Activated CD8-positive, alpha-beta memory T cell treated with anti-CD3 and anti-CD28 coated beads for 1 hour (primary cell): Measurements from ENCODE around the gene NUDT17.
A peak's percentile ranks its signal among the peaks of the same experiment; 100 is the strongest.

ENCODE experiments used
- DNase-seq, 2 donors: peaks; one replicate each; pipeline ENCODE4 v3.0.0-alpha.2; 2020; ENCODE audit warnings: low read depth in 1 of 2; ENCODE audit errors: extremely low read depth in 1 of 2

Gene NUDT17

DNA sequence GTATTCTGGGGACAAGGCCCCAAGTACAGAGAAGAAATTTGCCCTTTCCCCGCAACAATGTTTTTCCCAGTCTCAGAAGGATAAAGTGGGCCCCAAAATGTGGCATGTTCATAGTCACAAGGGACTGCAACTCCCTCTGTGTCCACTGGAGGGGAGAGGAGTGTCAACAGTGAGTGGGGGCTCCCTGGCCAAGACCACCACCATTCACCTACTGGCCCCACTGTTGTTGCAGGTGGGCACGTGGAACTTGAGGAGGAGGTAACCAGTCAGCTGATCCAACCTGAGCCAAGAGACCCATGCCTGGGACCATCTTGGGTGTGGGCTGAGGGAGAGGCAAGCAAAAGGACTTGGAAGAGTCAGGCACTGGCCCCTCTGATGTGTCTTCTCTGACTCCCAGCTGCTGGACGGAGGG lies 777 bp downstream of the NUDT17 start:
- DNase-seq = no peak

DNA sequence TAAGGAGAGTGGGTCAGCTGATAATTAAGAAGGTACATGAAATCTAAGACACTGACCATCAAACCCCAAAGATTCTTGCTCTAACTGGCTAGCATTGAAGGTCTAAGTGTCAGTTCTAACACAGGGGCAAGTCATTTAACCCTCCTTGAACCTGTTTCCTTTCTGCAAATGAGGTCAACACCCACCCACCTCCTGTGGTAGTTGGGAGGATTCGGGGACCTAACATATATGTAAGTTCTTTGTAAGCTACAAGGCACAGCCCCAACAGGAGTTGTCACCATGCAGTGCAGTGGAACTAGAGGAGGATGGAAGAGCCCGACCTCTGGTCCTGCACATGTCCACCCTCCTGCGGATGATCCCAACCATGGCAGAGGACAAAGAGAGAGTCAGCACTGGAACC lies 2.4 kb downstream of the NUDT17 start:
- no peak for DNase-seq

DNA sequence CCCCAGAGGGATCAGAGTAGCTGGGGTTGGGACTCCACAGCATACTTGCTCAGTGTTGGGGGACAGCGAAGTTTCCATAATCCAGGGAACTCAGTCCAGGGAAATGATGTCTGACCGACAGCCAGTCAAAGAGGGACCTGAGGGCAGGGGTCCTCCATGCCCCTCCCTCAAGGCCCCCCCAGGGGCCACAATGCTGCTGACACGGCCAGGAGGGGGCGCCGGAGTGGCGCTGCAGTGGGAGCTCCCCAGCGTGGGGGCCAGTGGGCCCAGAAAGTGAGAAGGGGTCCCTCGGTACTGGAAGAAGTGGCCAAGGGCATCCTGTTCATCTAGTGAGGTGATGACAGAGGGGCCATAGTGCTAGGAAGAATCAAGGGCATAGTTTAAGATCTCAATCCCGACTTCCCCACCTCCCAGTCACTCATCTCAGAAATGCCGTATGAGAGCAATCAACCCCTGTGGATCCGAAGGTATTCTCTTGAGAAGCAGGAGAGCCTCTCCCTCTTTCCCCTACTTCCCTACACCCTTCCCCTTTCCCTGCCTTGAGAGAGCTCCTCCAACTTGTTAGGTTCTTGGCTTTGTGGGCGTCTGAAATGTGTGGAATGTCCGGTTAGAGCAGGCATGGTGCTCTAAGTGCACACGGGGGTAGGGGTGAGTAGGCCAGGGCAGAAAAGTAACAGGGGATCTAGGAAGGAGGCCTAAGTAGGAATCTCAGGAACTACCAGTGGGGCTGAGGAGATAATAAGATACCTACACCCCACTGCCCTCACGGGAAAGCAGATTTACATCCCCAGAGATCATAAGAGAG lies 4.1 kb downstream of the NUDT17 start:
- DNase-seq = no peak

DNA sequence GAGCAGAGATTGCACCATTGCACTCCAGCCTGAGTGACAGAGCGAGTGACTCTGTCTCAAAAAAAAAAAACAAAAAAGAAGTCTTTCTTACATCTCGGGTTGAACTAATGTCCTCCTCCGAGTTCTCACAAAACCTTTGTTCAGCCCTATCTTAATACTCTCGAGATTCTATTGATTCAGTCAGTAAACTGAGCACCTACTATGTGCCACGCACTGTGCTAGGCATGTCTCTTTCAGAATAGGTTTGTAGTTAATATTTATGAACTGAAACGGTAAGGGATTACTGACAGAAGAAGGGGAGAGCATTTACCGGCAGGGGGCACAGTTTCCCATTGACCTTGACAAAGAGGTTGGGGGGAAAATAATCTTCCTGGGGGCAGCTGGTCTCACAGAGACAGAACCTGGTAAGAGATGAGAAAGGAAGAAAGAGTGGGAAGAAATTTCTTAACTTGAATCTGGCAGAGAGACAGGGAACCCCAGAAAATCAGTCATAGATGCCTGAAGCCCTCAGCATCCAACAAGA lies 10.1 kb downstream of the NUDT17 start:
- DNase-seq = no peak

DNA sequence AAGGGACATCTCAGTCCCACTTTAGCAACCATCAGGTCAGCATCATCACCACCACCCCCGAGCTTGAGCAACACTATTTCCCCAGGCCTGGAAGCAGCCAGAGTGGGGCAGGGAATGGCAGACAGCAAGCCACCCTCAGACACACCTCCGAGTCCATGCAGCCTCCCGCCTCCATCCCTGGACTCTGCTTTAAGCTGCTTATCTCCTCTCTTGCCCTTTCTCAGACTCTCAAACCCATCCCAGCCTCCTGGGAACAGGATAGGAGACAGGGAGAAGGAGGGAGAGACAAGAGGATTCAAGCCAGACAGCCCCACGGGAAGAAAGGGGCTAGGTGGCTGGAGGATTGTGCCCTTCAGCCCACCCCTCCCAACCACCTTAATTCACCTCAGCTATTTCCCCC lies 11.7 kb downstream of the NUDT17 start:
- DNase-seq = no peak

DNA sequence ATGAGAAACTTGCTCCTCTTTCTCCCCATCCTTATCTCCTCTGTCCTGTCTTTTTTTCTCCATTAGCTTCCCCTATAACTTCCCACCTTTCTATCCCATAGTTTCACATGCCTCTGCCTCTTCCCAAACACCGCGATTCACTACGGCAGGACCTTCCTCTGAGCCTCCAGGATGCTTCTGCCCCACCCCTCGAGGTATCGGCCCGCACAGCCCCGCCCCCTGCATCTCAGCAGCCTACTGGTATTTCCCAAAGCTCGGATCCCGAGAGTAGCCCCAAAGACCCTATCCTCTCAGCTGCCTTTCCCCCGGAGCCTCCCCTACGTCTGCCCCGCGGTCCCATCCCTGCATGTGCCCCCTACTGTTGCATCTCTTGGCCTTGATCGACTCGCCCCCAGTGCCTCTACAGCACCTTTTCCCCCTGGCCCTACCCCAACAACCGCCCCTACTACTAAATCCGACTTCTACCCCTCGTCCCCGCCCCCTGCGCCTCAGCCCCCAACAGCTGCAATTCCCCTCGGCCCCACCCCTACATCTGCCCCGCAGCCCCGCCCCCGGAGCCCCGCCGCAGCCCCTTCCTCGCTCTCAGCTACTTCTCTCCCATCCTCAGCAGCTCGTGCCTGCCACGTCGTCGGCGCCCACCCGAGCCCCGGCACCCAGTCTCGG lies 12.9 kb downstream of the NUDT17 start:
- peak; percentile 36 to 54 for DNase-seq

DNA sequence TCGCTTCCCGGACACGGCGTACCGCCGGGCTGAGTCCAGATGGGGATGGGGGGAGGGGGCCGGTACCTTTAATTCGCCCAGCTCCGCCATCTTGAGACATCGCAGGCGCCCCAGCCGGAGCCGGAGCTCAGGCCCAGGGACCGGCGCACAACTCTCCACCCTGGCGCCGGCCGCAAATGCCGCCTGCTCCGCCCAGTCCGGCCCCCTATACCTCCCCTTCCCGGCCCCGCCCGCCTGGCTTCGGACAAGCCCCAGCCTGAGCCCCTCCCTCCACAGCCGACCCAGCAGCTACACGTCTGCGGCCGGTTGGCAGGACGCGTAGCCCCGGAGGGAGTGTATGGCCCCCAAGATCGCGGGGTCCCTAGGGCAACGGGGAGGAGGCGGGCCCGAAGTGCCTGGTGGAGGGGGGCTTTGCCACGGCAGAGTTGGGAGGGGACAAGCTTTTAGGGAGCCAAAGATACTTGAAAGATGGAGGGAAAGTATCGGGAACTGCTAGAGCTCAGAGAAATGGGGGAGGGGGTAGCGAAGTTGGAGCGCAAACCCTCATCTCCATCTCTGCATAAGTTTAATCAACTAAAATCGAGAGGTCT lies 13.6 kb downstream of the NUDT17 start, which contains the start of gene PIAS3:
PIAS3 (minus strand) TSS at position 181 of the 590 bp plus-strand sequence; CDS start at position 90, 91 bp downstream.
- DNase-seq = peak; percentile 47 to 71

DNA sequence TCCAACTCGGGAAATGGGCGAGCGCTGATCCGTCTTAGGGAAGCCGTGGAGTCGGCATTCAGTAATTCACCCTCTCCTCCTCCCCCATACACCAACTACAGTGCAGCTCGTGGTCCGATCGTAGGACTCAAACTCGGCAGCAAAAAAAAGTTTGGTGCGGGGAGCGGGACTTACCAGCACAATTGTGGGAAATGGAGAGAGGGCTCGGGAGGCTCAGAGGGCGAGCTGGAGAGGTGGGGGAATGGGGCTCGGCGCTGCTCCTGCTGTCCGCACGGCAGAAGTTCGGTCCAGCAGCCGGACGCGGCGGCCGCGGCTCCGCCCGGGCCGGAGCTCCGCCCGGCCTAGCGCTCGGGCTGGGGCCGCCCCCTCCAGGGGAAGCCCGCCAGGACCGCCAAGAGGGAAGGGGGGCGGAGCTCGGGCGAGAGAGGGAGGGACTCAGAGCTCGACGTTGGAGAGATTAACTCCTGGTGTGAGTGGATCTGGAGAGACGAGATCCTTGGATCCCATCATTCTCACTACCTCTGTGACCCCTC lies 14.1 kb downstream of the NUDT17 start:
- DNase-seq = peak; percentile 48 to 69

DNA sequence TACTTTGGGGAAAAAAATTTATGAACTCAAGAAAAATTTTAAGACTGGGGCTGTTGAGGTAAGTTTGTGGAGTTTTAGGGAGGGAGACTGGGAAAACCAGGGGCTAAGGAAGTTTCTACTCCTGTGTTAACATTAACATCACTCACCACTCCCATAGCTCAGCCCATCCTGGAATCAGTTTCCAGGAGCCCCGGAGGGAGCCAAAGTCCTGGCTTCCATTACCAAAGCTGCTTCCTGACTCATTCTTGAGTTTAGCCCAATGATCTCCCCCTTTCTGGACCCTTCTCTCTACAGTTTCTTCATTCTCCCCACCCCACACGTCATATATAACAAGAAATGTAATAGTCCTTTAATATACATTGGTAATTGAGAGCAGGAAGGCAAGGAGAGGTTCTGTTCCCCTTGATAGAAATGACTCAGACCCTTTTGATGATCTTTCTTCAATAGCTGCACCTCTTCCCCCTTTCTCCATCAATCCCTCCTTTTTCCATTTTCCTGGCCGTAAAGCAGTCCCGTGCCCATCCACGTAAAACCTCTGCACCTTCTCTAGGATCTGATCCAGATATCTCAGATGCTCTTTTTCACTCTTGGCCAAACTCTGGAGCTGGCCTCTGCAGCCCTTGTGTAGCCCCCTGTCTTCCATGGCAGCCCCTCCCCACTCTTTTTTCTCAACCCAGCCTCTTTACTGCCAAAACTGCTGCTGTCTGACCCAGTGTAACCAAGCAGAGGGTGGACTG lies 18.0 kb downstream of the NUDT17 start:
- no peak for DNase-seq

DNA sequence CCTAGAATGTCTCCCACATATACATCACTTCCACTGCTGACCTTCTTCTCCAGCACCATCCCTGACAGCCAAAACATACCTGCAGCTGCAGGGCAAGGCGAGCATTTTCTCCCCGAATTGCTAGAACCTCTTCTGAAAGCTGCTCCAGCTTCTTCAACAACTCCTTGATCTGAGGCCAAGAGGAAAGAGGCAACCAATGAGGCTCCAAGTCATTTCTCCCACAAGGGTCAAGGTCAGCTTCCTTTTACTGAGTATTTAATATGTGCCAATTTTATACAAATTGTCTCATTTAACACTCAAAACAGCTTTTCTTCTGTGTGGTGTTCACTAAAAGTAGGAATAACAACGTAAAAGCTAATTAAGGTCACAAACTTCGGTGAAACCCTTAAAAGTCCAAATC lies 22.8 kb downstream of the NUDT17 start:
- DNase-seq = no peak

DNA sequence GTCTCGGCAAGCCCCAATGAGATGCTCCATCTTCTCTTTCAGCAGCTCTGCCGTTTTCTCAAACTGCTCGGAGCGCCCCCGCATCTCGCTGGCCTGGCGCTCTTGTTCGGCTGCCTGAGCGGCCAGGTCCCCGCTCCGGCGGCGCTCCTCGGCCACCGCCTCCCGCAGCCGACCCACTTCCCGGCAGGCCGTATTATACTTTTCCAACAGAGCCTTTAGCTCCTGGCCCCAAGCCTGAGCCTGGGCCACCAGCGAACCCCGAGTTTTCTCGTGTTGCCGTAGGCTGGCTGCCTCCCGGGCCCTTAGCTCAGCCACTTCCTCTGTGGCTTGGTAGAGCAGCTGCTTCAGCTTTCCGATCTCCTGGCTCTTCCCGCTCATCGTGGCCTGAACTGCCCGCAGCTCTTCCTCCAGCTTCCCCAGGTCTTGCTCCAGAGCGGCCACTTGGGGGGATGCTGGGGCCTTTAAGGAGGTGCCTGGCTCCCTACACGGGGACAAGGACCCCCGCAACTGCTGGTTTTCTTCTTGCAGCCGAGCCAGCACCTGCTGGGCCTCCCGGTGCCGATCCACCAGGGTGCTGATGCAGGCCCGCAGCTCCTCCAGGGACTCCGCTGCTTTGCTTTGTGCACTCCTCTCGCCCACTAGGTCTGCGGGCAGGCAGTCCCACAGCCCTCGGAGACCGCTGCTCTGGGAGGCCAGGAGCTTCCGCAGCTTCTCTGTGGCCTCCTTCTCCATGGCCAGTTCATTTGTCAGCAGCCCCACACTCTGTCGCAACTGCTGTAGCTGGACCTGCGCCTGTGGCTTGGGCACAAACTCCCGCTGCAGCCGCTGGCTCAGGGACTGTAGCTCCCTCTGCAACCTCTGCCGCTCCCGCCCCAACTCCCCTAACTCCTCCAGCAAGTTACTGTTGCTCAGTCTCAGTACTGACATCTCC lies 26.8 kb downstream of the NUDT17 start:
- DNase-seq = peak in 1 of 2 donors; percentile 20

DNA sequence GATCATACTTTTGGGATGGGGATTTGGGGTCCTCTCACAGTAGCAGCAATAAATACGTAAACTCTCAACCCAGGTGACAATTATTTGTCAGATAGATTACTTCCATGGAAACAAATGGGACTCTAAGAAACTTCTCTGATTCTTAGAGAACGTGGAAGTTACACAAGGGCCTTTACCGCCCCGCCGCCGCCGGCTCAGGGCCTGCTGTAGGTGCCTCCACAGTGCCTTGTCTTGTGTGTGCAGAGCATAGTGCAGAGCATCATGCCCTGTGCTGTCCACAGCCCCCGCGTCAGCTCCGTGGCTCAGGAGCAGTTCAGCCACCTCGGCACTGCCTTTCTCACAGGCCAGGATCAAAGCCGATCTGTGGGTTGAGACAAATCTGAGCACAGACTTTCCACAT lies 29.2 kb downstream of the NUDT17 start:
- no peak for DNase-seq

DNA sequence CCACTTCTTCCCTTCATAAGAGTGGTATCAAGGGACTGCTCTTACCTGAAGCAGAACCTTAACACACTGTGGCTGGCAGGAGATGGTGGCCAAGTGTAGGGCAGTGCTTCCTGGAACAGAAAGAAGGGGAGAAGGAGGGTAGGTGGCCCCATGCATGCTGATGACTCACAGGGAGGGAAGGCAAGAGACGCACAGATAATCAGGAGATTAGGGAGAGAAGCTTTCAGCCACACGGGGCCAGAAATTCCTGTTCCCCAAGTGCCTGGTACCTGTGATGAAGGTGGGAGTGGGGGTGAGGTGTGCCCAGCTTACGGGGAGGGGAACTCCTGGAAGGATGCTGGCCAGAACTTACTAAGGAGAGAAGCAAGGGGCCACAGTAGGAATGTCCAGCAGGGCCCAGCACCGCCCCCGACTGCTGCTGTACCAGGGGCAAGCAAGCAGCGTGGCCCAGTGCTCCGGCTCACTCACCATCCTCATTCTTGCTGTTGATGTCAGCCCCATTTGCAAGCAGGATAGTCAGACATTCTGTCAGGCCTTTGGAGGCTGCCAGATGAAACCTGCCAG lies 32.6 kb downstream of the NUDT17 start:
- no peak for DNase-seq

DNA sequence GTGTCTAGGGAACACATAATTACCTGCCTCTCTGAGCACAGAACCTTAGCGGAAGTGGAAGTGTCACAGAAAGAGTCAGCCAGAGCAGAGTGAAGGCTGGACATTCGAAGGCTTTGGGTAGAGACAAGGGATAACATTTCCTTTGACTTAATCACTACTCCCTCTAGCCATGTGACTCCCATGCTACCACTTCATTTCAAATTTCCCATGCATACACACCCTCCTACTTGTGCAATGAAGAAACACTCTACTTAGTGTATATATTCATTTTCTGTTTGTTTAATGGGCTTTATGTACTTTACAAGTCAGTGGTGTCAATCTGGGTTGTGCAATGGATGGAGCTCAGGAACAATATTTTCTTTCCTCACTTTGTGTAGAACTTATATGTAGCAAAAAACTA lies 33.3 kb downstream of the NUDT17 start:
- no peak for DNase-seq

DNA sequence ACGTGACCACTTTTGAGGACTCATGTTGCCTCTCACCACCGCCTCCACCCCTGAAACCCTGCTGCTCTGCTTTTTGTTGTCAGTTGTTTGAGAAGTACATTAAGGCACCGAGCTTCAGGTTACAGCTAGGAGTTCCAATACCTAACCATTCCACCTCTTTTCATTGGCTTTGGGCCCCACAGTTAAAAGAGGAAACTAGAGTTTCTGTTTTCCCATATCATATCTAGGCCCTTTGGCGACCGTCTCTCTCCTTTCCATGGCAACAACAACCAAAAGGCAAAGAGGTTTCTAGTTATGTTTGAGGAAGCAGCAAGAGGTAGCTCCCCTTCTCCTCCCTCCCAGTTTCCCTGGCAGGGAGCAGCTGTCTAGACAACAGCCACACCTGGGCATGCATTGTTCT lies 34.3 kb downstream of the NUDT17 start:
- DNase-seq = no peak

DNA sequence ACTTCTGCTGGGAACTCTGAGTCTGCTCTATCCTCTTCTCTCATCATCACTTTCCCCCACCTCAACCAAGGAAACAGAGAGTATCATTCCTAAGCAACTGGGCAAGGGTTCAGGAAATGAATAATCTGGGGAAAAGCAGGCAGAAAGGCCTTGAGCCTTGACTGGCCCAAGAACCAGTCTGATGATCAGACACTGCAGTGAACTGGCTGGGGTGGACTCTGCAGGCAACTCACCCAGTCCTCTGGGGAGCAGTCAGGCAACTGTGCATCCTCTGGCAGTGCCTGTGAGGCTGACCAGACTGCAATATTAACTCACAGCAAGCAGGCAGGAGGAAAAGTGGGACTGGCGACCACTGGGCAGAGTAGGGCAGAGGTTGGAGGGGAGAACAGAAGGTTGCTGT lies 39.2 kb downstream of the NUDT17 start:
- no peak for DNase-seq

DNA sequence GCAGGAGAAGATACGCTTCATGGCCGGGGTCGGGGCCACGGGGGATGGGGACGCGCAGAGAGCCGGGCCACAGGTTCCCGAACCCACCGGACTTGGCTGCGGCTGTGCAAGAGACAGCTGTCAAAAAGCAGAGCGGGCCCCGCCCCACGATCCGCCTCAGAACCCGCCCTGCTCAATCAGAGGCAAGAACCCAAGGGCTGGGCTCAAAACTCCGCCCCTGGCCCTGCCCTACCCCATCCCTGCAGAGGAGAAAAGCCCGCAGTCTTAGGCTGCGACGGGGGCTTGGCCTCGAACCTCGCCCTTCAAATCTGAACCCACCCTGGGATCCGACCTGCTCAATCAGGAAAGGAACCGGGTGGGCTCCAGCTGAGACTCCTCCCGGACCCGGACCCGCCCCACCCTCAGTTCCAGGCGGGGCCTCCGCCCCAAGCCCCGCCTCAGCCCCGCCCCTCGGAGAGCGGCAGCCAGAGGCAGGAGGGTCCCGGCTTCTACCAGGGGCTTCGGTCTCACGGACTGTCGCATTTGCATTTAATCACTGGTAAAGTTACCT lies 40.4 kb downstream of the NUDT17 start, which contains the start of gene ANKRD35:
ANKRD35 (minus strand) TSS at position 129 of the 550 bp plus-strand sequence; CDS start at position 21, 108 bp downstream.
- peak; percentile 74 to 81 for DNase-seq

DNA sequence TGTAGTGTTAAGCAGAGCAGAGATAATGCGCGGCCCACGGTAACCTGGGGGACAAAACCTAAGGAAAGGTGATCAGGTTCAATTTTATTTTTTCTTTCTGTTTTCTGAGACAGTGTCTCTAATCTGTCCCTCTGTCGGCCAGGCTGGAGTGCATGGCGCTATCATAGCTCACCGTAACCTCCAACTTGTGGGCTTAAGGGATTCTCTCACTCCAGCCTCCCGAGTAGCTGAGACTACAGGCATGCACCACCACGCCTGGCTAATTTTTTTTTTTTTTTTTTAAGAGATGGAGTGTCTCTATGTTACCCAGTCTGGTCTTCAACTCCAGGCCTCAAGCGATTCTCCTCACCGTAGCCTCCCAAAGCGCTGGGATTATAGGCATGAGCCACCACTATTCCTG lies 41.0 kb downstream of the NUDT17 start:
- DNase-seq = no peak

DNA sequence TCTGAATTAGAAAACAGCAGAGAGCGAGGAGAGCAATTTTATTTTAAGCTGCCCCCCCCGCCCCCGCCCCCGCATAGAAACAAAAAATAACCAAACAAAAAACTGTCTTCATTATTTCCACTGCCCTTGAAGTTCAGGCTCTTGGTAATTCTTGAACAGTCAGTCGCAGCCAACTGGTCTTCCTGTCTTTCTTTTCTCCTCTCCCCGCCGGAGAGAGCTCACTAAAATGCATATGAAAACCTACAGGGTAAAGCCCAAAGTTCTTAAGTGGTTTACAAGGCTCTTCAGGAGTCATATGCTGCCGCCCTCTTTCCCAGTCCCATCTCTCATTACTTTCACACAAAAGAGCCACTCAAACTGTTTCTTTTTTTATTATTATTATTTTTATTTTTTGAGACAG lies 41.4 kb downstream of the NUDT17 start:
- no peak for DNase-seq
